Activated CD4-positive, alpha-beta memory T cell treated with anti-CD3 and anti-CD28 coated beads, Interleukin-2, amount 10 ng/mL, durations not matched to agents 7 days and 5 days (primary cell): Measurements from ENCODE around the gene GALNT7. TPM values are rescaled to one million over a fixed set of nuclear protein-coding genes. Genes with fewer than 3 reads are reported as not detected.
"Not testable (repeated sequence)": the region's sequence is repeated elsewhere in the genome, so short reads cannot be mapped to it uniquely, and the experiment has no call there.

Source experiments
- CTCF ChIA-PET: fragments of 350-600 bp; sonication (Branson Sonifier 250); formaldehyde crosslinking; loops from one replicate; lab custom pipeline; 2021; ENCODE audit warnings: antibody characterized with exemption, inconsistent platforms; lab: Charles Lee
- POLR2A ChIA-PET: fragments of 350-600 bp; sonication (Branson Sonifier 250); formaldehyde crosslinking; loops from one replicate; lab custom pipeline; 2021; ENCODE audit warnings: antibody characterized with exemption; lab: Charles Lee
- DNase-seq: peaks from one replicate; pipeline ENCODE4 v3.0.0-alpha.2; 2020
- H3K27ac Mint-ChIP-seq: one replicate; pipeline ENCODE4 v1.8.0; 2021; ENCODE audit warnings: mild to moderate bottlenecking, mixed read lengths
- H3K27me3 Mint-ChIP-seq: one replicate; pipeline ENCODE4 v1.8.0; 2021; ENCODE audit warnings: mixed read lengths
- H3K36me3 Mint-ChIP-seq: one replicate; pipeline ENCODE4 v1.8.0; 2021; ENCODE audit warnings: low read depth, mixed read lengths
- H3K4me1 Mint-ChIP-seq: one replicate; pipeline ENCODE4 v1.8.0; 2021; ENCODE audit warnings: mixed read lengths
- H3K4me3 Mint-ChIP-seq: one replicate; pipeline ENCODE4 v1.8.0; 2021; ENCODE audit warnings: mild to moderate bottlenecking, mixed read lengths
- H3K9me3 Mint-ChIP-seq: one replicate; pipeline ENCODE4 v1.8.0; 2021; ENCODE audit warnings: mixed read lengths
- total RNA-seq, 2 experiments: library from RNA; stranded (reverse); gene quantifications; one replicate each; pipeline ENCODE4 v1.2.3, GENCODE V29; 2021

Gene GALNT7
- total RNA-seq, 2 experiments from 2014 or later = 16.0 to 19.1 TPM

DNA sequence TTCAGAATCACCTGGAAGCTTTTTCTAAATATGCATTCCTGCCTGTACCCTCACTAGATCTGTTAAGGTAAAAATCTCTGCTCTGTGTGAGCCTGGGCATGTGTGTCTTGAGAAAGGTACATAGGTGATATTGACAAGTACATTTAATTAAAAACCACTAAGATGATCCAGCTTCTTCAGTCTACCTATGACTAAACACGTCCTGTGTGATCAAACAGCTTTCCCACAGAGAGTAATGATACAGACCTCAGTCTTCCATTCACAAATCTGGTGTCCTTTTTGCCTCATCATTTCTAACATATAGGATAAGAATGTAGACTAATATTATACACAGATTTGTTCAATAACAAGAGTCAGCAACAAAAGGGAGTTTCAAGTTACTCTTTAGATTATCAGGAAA, 42.6 kb downstream of the GALNT7 start:
- no peaks in the 10 kb centered on the region for H3K27me3 Mint-ChIP-seq
- H3K27ac Mint-ChIP-seq = no peak overlapping the region
- POLR2A ChIA-PET = no interaction called here
- H3K4me3 Mint-ChIP-seq = no peak overlapping the region
- no peaks in the 10 kb centered on the region for H3K9me3 Mint-ChIP-seq
- H3K36me3 Mint-ChIP-seq = no peaks in the 10 kb centered on the region
- CTCF ChIA-PET = no interaction called here
- no peak for DNase-seq
- H3K4me1 Mint-ChIP-seq = peaks cover 2% of the 10 kb centered on the region

- Mint-ChIP-seq H3K4me3 (no peak overlapping the region), H3K4me1 (peaks cover 2% of the 10 kb centered on the region), H3K27ac (no peak overlapping the region), H3K36me3 (no peaks in the 10 kb centered on the region), H3K27me3 (no peaks in the 10 kb centered on the region), H3K9me3 (no peaks in the 10 kb centered on the region)
- DNase-seq = no peak
- CTCF ChIA-PET = no interaction called here
- POLR2A ChIA-PET = interaction anchor here (0.6 kb wide), 1 partner anchor 17 kb away, joined by 3 read pairs; no protein-coding TSS in a partner anchor
These were observed 43.2 kb downstream of the GALNT7 start for GRCh38 chr4:173211838-173212237.

DNA sequence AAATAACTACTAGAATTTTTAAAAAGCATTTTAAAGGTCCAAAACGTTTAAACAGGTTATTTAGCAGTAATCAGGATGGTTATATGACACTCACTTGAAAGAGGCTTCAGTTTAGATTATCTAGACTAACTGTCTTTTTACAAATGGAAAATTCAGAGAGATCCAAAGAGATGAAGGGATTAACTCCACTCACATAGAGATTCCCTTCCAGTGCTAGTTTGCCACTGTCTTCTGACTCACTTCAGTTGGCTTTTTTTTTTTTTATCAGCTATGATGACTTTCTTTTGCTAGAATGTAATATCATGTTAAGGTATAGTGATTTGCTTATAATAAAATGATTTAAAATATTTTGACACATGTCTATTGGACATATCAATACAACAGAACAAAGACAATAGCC, 43.8 kb downstream of the GALNT7 start:
- POLR2A ChIA-PET = interaction anchor here (0.6 kb wide), 1 partner anchor 17 kb away, joined by 3 read pairs; no protein-coding TSS in a partner anchor
- no peaks in the 10 kb centered on the region for H3K9me3 Mint-ChIP-seq

GRCh38 chr4:173213296-173213695, 44.7 kb downstream of the GALNT7 start:
- no peak for DNase-seq
- ChIA-PET CTCF (interaction anchor here (1.4 kb wide), 1 partner anchor 200 kb away, joined by 3 read pairs; no protein-coding TSS in a partner anchor), POLR2A (no interaction called here)
- Mint-ChIP-seq H3K4me1 (peaks cover 2% of the 10 kb centered on the region), H3K4me3 (no peak overlapping the region), H3K36me3 (no peaks in the 10 kb centered on the region), H3K27ac (no peak overlapping the region), H3K9me3 (no peaks in the 10 kb centered on the region), H3K27me3 (no peaks in the 10 kb centered on the region)

More for the DNA sequence above, 43.8 kb downstream of the GALNT7 start:
- Mint-ChIP-seq H3K36me3 (no peaks in the 10 kb centered on the region), H3K27me3 (no peaks in the 10 kb centered on the region), H3K4me3 (no peak overlapping the region), H3K27ac (no peak overlapping the region), H3K4me1 (peaks cover 2% of the 10 kb centered on the region)
- CTCF ChIA-PET = no interaction called here
- DNase-seq = no peak

DNA sequence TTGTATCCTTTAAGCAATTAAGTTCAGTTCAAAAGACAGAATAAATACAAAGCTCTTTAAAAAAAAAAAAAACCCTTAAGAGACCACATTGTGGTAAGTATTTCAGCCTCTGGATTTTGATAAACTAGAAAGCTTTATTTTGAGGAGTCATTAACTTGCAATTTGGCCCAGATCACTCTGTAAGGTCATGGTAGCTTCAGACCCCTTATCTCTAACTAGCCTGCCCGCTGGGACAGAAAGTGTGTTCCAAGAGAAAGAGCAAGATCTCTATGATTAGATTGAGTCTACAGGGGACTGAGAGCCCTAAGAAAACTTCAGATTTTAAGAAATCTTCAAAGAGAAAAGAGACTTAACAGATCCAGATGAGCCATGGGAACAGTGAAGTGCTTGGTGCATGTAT, 45.6 kb downstream of the GALNT7 start:
- no peaks in the 10 kb centered on the region for H3K36me3 Mint-ChIP-seq
- ChIA-PET CTCF (interaction anchor here (1.4 kb wide), 1 partner anchor 201 kb away, joined by 3 read pairs; no protein-coding TSS in a partner anchor), POLR2A (no interaction called here)
- H3K27me3 Mint-ChIP-seq = no peaks in the 10 kb centered on the region
- no peak overlapping the region for H3K27ac Mint-ChIP-seq
- H3K4me1 Mint-ChIP-seq = peaks cover 5% of the 10 kb centered on the region
- H3K9me3 Mint-ChIP-seq = no peaks in the 10 kb centered on the region
- H3K4me3 Mint-ChIP-seq = no peak overlapping the region
- DNase-seq = no peak

- Mint-ChIP-seq H3K36me3 (no peaks in the 10 kb centered on the region), H3K27ac (no peak overlapping the region), H3K9me3 (no peaks in the 10 kb centered on the region), H3K4me1 (peaks cover 5% of the 10 kb centered on the region), H3K4me3 (no peak overlapping the region), H3K27me3 (no peaks in the 10 kb centered on the region)
- DNase-seq = no peak
- POLR2A ChIA-PET = no interaction called here
- CTCF ChIA-PET = interaction anchor here (1.4 kb wide), 1 partner anchor 201 kb away, joined by 3 read pairs; no protein-coding TSS in a partner anchor
These were observed 46.0 kb downstream of the GALNT7 start for GRCh38 chr4:173214661-173215060.

DNA sequence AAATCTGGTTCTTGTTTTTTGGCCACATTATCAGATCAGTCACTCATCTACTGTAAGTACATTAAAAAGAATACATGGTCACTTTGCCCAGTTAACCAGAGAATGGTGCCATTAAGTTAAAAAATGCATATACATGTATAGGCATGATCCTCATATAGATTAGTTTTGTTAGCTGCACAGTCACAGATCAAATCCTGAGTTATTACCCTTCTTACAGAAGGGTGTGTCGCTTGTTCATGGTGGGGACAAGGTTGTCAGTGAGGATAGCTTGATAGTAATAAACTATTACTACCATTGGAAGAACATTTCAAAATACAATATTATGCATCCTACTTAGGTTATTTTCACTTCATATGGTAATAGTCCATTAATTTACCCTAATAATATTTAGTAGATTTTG, 48.5 kb downstream of the GALNT7 start:
- Mint-ChIP-seq H3K4me1 (peaks cover 3% of the 10 kb centered on the region), H3K27ac (no peak overlapping the region), H3K9me3 (no peaks in the 10 kb centered on the region), H3K27me3 (no peaks in the 10 kb centered on the region), H3K36me3 (no peaks in the 10 kb centered on the region), H3K4me3 (no peak overlapping the region)
- POLR2A ChIA-PET = no interaction called here
- DNase-seq = no peak
- CTCF ChIA-PET = no interaction called here

GRCh38 chr4:173217727-173218126, 49.1 kb downstream of the GALNT7 start:
- ChIA-PET CTCF (no interaction called here), POLR2A (no interaction called here)
- H3K27me3 Mint-ChIP-seq = no peaks in the 10 kb centered on the region
- H3K4me1 Mint-ChIP-seq = peaks cover 3% of the 10 kb centered on the region
- H3K9me3 Mint-ChIP-seq = no peaks in the 10 kb centered on the region
- no peak overlapping the region for H3K27ac Mint-ChIP-seq
- no peak overlapping the region for H3K4me3 Mint-ChIP-seq
- DNase-seq = no peak
- H3K36me3 Mint-ChIP-seq = no peaks in the 10 kb centered on the region

GRCh38 chr4:173218411-173219125, 50.0 kb downstream of the GALNT7 start:
- Mint-ChIP-seq H3K27me3 (no peaks in the 10 kb centered on the region), H3K4me3 (no peak overlapping the region), H3K36me3 (no peaks in the 10 kb centered on the region), H3K4me1 (peaks cover 3% of the 10 kb centered on the region), H3K9me3 (no peaks in the 10 kb centered on the region), H3K27ac (no peak overlapping the region)
- no peak for DNase-seq
- POLR2A ChIA-PET = no interaction called here
- CTCF ChIA-PET = no interaction called here

GRCh38 chr4:173219126-173219437, 50.5 kb downstream of the GALNT7 start:
- H3K36me3 Mint-ChIP-seq, H3K27me3 Mint-ChIP-seq, CTCF ChIA-PET, H3K9me3 Mint-ChIP-seq, DNase-seq, POLR2A ChIA-PET, H3K4me1 Mint-ChIP-seq, H3K27ac Mint-ChIP-seq, H3K4me3 Mint-ChIP-seq: not testable (repeated sequence)

GRCh38 chr4:173223743-173224142, 55.1 kb downstream of the GALNT7 start:
- no peak for DNase-seq
- Mint-ChIP-seq H3K4me1 (peaks cover 1% of the 10 kb centered on the region), H3K9me3 (no peaks in the 10 kb centered on the region), H3K27ac (no peak overlapping the region), H3K36me3 (no peaks in the 10 kb centered on the region), H3K4me3 (no peak overlapping the region), H3K27me3 (no peaks in the 10 kb centered on the region)
- POLR2A ChIA-PET = no interaction called here
- CTCF ChIA-PET = interaction anchor here (0.7 kb wide), 2 partner anchors 14 to 54 kb away, joined by 3 read pairs; no protein-coding TSS in a partner anchor

DNA sequence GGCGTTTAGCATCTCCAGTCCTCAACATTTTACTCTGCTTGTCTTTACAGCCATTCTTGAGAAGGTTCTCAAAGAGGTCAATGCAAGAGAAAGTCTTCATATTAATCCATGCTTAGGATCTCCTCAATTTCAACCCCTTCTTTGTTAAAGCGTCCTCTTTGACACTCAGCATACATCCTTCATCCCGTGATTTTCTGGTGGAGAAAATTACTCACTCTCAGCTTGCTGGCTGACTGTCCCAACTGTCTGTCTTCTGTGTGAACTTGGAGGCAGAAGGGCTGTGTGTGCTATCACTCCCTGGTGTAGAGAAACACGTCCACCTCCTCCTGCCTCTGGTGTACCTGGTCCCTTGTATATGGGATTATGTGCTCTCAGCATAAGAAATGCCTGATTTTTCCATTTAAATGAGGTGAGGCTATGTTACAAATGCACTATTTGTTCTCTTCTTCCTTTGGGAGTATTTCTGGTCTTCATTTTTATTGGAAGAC, 57.8 kb downstream of the GALNT7 start:
- no peaks in the 10 kb centered on the region for H3K27me3 Mint-ChIP-seq
- ChIA-PET CTCF (no interaction called here), POLR2A (no interaction called here)
- no peaks in the 10 kb centered on the region for H3K36me3 Mint-ChIP-seq
- no peak for DNase-seq
- no peaks in the 10 kb centered on the region for H3K4me1 Mint-ChIP-seq
- H3K4me3 Mint-ChIP-seq = no peak overlapping the region
- H3K9me3 Mint-ChIP-seq = no peaks in the 10 kb centered on the region
- H3K27ac Mint-ChIP-seq = no peak overlapping the region

GRCh38 chr4:173227756-173228155, 59.1 kb downstream of the GALNT7 start:
- no peaks in the 10 kb centered on the region for H3K4me1 Mint-ChIP-seq
- H3K36me3 Mint-ChIP-seq = no peaks in the 10 kb centered on the region
- DNase-seq = no peak
- no peak overlapping the region for H3K4me3 Mint-ChIP-seq
- H3K27me3 Mint-ChIP-seq = no peaks in the 10 kb centered on the region
- CTCF ChIA-PET = interaction anchor here (1.9 kb wide), 1 partner anchor 48 kb away, joined by 4 read pairs; no protein-coding TSS in a partner anchor
- POLR2A ChIA-PET = no interaction called here
- H3K9me3 Mint-ChIP-seq = no peaks in the 10 kb centered on the region
- H3K27ac Mint-ChIP-seq = no peak overlapping the region

DNA sequence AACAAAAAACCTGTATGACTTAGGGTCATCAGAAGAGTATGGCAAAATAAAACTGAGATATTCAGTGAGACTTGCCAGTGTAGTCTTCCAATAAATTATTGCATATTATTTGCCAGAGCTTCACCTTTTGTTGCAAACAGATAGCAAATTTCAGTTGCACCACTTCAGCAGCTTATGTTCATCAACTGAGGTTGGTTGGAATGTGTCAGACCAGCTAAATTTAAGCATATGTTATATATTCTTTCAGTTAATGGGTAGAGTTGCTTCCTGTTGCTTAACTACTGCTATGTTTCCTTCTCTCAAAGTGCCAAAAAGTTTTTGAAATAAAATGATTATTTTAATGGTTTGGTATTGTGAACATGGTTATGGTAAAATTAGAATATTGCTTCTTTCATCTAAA, 61.5 kb downstream of the GALNT7 start:
- CTCF ChIA-PET = no interaction called here
- Mint-ChIP-seq H3K9me3 (no peaks in the 10 kb centered on the region), H3K4me1 (no peaks in the 10 kb centered on the region), H3K27ac (no peak overlapping the region), H3K4me3 (no peak overlapping the region), H3K36me3 (no peaks in the 10 kb centered on the region), H3K27me3 (no peaks in the 10 kb centered on the region)
- no peak for DNase-seq
- POLR2A ChIA-PET = no interaction called here
